EL (cell line): Measurements from ENCODE around the gene GSN.

ENCODE experiments used
- DNase-seq: peaks from one replicate; pipeline ENCODE4 v3.0.0-alpha.2; 2016

GSN gene

DNA sequence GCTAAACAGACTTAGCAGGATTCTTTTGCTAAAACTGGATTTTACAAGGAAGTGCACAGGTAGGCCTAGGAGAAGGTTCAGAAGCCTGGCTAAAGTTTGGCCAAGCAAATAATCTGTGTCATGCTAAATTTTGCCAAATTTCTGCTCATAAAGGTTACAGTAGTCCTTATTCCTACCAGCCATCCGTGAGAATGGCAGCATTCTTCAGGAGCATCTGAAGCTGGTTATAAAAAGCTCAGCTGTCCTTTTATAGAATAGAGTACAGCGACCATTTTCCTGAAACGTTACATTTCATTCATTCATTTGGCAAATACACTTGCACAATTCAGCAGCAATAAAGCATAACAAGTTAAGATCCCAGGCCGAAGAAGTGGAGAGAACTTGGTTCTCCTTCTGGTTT, 6.9 kb downstream of the GSN start:
- DNase-seq: no peak

GRCh38 chr9:121275781-121276658, 8.1 kb downstream of the GSN start:
- no peak for DNase-seq

DNA sequence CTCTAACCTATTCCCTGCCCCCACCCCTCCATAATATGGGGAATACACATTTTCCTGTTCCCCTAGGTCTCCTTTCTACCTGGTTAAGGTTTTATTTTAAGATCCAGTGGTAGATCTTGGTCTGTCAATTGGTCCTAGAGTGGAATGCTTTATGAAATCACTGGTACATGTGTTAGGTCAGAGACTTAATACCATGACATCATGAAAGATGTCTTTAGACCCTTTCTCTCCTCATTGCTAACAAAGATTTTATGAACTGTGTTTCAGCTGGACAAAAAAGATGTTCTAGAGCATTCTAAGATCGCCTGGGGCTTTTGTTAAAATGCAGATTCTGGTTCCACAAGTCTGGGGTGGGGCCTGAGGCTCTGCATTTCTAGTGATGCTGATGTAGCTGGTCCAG, 9.1 kb downstream of the GSN start:
- DNase-seq: no peak

DNA sequence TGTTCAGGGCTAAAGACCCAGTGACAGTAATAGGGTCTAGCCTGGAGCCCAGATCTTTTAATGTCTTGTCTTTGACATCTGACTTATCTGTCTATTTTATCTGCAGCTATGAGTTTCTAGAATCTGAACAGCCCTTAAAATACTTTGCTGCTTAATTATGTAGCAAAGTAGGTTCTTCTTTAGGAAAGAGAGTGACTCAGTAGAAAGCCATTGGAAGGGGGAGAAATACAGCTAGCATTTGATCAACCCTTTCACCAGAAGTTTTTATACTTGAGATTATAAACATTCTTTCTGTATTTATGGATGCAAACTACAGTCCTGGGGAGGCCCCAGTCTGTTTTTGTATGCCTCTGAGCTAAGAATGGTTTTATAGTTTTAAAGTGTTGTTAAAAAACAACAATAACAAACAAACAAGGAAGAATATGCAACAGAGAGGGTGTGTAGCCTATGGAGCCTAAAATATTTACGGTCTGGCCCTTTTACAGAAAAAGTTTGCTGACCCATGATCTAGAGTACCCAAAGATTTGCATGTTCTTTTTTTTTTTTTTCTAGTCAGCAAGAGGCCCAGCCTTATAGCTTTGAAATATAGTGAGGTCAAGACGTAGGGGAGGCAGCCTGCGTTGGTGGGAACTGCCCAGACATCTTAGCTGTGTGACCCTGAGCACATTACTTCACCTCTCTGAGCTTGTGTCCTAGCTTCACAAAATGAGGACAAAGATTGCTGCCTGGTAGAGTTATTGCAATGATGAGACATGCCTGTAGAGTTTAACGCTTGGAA, 9.7 kb downstream of the GSN start:
- DNase-seq: peak; percentile 71

DNA sequence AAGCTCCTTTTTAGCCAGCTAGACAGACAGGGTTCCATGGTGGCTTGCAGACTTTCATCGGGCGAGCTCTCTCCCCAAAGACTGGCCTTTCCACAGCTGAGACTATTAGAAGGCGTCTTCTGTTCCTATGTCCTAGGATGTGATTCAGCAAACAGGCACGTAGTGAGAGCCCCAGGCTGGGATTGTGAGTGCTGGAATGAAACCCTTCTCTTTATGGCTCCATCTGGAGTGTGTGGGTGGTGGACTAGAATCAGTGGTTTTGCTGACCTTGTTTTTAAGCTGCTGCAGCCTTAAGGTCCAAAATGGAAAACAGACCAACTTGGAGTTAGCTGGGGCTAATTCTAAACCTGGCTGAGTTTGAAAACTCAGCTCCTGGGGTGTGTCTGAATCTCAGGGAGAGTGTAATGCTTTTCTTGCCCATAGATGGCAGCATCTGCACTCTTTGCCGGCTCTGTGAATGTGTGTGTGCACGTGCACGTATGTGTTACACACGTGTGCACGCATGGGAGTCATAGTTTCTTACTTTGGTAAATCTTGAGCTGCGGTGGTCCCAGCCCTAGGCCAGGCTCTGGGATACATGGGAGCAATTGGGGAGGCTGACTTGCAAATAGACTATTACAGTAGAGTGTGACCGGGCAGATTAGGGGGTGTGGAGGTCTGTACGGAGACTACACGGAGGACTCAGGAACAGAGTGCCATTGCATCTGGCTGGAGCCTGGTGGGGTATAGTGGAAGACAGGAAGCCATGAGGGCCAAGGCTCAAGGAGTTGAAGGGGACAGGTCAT, 10.7 kb downstream of the GSN start:
- DNase-seq: peak; percentile 99

DNA sequence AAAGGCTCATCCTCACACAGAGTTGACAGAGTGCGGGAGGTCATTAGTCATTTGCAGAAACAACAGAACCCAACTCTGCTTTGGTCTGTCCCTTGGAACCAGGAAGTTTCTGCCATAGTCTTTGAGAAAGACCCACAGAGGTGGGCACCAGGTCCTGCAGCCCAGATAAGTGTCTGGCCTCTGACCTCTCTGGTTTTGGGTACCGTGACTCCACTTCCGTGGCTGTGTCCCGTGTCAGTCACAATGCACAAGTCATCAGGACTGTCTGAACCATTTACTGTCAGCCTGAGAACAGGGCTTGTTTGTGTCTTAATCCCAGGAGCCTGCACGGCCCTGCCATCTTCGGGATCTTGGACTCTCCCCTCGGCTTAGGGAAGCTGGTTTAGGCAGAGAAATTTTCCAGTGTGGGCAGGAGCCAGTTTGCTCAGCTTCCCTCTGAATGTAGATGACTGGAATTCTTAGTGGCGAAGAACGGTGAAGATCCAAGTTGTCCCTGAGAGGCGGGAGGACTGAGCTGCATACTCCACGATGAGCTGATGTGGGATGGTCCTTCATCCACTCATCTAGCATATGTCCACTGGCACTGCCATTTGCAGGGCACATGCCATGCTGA, 11.9 kb downstream of the GSN start:
- DNase-seq: no peak

- no peak for DNase-seq
These were observed 13.0 kb downstream of the GSN start for GRCh38 chr9:121280715-121281613.

DNA sequence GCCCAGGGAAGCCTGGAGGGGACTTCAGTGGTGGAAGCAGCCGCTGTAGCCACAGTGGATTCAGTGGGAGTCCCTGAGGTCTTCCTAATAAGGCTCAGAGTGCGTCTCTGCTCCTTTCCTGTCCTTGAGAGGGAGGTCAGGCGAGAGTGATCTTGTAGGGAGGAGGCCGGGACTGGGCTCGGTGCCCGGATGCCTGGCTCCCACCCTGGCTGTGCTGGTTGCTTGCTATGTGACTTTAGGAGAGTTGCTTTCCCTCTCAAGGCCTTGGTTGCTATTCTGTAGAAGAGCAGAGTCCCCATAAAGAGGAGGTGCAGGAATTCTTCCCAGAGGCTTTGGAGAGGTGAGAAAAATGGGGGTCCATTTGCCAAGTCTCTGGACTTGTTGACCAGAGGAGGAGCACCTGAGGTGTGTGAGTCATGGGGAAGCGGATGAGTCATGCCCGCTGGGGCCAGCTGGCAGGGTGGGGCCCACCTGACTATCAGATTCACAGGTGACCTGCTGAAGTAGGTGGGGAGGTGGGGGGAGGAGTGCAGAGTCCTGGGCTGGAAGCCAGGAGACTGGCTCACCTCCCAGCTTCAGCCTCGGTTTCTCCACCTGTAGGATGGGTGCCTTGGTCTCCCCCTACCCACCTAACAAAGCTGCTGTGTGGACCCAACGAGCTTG, 13.8 kb downstream of the GSN start:
- peak; percentile 48 for DNase-seq

GRCh38 chr9:121282277-121283079, 14.5 kb downstream of the GSN start:
- DNase-seq: peak; percentile 87

DNA sequence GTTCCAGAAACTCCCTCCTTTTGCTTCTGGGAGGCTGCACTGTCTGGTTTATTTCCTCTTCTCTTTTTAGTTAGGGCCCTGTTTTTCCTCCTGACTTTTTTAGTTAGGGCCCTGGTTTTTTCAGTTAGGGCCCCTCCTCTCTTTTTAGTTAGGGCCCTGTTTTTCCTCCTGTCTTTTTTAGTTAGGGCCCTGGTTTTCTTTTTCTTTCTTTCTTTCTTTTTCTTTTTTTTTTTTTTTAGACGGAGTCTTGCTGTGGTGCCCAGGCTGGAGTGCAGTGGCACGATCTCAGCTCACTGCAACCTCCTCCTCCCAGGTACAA, 15.1 kb downstream of the GSN start:
- no peak for DNase-seq

DNA sequence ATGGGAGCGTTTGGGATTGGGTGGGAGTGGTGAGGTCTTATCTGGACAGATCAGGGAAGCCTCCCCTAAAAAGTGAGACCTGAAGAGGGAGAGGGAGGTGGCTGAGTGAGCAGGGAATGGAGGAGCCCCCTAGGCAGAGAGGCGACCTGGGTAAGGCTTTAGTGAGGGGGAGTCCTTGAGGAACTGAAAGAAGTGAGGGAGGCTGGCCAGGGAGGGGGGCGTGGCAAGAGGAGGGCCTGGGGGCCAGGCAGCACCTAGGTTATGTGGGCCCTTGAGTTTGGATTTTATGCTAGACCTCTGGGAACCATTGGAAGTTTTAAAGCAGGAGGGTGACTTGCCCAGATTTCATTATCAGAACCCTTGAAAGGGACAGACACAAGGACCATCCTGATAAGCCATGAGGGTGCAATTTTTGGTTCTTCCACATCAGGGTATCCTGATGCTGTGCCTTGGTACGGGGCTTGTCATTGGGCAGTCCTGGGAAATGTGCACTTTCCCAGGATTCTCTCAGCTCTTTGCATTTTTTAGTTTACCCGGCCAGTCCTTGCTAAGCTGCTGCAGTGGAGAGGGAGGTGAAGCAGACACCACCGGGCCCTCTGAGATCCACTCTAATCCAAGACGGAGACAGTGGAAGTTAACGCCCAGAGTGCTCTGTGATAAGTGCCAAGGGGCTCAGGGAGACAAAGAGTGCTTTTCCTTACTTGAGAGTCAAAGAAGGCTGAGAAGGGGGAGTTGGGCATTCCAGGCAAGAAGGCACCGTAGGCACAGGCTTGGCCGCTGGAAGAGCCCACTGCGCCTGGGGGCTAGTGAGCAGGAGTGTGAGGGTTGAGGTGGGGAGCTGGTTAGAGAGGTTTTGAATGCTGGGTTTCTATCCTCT, 16.1 kb downstream of the GSN start:
- DNase-seq: no peak

DNA sequence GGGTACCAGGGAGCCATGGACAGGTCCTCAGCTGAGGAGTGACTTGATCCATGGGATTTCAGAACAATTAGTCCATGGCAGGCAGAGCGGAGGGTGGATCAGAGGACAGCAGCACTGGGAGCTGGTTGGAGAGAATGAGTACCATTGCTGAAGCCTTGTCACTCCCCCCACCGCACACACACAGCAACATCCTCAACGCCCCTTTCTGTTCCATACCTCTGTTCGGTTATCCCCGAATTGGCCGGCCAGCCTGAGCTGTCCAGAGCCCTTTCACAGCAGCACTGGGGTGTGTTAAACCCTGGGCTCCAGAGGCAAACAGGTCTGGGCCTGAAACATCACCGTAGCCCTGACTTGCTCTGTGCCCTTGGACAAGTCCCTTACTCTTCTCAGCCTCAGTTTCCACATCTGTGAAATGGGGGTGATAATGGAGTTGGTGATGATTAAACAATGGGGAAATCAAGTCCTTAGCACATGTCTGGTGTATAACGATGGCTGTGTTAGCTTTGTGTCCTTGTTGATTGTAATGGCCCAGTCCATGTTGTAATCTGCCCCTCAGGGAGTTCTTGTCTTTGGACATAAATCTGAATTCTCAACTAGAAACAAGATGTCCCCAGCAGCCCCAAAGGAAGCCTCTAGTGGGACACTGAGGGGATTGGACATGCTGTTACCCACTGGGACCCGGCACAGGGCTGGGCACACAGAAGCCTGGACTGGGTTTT, 16.9 kb downstream of the GSN start:
- DNase-seq: no peak

DNA sequence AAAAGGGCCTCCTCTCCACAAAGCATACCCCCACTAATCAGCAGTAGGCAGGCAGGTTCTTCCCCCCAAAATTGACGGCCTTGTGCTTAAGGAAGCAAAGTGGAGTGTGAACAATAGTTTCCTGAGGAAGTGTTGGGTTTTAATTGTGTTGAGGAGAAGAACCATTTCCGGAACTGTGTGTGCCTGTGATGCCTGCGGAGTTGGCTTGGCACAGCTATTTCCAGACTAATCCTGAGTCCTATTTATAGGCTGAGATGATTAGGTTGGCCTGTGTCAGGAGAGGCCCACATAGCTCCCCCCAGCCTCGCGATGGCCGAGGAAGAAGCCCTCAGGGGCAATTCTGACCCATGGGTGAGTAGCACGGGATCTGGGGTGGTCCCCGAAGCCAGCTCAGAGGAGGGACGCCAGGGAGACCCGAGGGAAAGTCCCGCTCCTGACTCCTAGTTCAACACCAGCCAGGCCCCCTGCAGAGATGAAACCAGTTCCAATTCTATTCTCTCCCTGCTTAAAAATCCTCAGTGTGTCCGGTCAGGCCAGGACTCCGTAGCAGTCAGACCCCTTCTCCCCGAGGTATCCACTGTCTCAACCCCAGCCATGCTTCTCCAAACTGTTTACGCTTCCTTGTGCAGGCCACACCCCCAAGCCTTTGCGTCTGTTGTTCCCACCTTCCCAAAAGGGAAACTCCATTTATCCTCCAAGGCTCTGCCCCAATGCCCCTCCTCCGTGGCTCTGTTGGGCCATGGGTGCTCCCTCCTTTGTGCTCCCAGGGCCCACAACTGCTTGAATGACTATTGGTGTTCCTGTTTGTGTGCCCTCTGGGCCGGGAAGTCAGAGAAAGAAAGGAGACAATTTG, 18.1 kb downstream of the GSN start:
- peak; percentile 83 for DNase-seq

DNA sequence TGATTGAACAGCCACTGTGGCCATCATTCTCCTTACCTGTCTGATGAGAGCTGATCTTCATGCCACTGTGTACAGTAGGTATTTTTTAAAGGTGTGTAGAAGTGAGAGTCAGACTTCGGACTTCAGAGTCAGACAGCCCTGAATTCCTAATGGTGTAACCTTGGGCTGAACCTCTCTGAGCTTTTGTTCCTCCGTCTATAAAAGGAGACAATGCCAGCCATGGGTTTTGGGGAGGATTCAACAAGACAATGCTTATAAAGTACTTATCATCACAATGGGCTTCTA, 18.7 kb downstream of the GSN start:
- no peak for DNase-seq

- peak; percentile 97 for DNase-seq
These were observed 19.2 kb downstream of the GSN start for GRCh38 chr9:121286973-121287741.

DNA sequence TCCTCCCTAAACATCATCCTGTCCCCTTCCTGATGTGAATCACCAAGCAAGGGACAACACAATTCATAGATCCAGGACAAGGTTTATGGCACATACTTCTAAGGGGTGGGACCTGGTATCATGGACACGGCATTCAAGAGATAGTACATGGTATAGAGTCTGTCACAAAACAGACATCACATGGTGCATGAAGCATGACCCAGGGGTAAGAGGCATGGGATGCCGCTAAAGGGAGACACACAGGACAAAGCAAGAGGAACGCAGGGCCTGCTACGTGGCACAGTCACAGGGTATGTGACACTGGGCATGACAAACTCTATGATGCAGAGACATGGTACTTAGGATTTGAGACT, 20.7 kb downstream of the GSN start:
- DNase-seq: no peak

DNA sequence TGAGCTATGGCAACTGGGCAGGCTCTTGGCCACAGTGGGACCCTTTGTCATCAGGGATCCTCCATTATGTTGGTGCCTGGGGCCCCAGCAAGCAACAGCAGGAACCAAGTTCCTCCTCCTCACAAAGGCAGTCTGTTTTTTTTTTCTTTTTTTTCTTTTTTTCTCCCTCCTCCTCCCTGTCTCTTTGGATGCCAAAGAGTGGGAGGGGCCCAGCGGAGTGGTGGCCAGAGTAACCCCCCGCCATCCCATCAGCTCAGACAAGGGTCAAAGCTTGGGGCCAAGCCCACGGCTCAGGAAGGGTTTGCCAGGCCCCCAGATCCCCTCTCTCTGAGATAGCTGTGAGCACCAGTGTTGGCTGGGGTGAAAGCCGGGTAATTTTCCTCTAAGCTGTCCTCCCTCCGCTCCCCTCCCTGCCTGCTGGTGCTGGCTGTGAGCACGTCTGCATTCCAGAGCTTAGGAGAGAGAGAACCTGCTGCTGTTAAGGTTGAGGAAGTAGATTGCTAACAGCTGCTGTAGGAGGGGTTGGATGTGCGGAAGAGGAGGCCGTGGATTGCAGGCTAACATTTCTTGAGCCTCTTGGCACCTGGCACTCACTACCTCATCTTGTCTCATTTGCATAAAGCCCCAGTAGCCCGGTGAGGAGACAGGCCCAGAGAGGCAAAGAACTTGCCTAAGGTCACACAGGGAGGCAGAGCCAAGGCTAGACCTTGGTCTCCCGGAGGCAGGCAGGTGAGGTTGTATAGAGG, 21.2 kb downstream of the GSN start:
- DNase-seq: peak; percentile 50
